ENCODE measurements around the gene HSFX4. TPM values are rescaled to one million over a fixed set of nuclear protein-coding genes. Genes with fewer than 3 reads are reported as not detected.
"Not testable (repeated sequence)": the region's sequence is repeated elsewhere in the genome, so short reads cannot be mapped to it uniquely, and the experiment has no call there.

Gene HSFX4, protein sequence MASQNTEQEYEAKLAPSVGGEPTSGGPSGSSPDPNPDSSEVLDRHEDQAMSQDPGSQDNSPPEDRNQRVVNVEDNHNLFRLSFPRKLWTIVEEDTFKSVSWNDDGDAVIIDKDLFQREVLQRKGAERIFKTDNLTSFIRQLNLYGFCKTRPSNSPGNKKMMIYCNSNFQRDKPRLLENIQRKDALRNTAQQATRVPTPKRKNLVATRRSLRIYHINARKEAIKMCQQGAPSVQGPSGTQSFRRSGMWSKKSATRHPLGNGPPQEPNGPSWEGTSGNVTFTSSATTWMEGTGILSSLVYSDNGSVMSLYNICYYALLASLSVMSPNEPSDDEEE
- total RNA-seq = not detected
- polyA plus RNA-seq = not detected
- long read RNA-seq, donor 1 = 0 reads
- long read RNA-seq, donor 2 = 0 reads

DNA sequence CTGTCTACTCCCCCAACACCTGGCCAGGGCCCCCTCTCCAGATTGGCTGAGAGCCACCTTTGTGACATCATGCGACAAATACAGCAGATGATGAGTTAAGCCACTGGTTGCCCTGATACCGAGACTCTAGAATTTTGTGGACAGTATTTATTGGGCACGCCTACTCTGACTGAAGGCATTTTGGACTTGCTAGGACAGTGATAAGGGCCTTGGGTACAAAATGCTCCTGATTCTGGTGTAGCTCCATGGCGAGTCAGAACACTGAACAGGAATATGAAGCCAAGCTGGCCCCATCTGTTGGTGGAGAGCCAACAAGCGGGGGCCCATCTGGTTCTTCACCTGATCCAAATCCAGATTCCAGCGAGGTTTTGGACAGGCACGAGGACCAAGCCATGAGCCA, at the start of gene HSFX4:
HSFX4 (plus strand) TSS at position 174 of the 400 bp plus-strand sequence; CDS start at position 246, 72 bp downstream.
- 69 to 95% methylated on average over 2 of the region's 7 CpGs for whole genome bisulfite sequencing, 2 donors
- H3K27ac ChIP-seq (ENCODE audit: low read depth in 1 of 2, low read length in 2 of 2); H3K4me3 ChIP-seq (ENCODE audit: low read length in 2 of 2); H3K4me1 ChIP-seq (ENCODE audit: control insufficient read depth in 1 of 2, insufficient read depth in 2 of 2, low read length in 2 of 2); H3K36me3 ChIP-seq (ENCODE audit: control insufficient read depth in 1 of 2, insufficient read depth in 2 of 2, low read length in 1 of 2); intact Hi-C loops (cut with DNase I); H3K9me3 ChIP-seq (ENCODE audit: control insufficient read depth, low read length); ATAC-seq (ENCODE audit: low FRiP score); DNase-seq; H3K27me3 ChIP-seq (ENCODE audit: control insufficient read depth in 1 of 2, insufficient read depth in 2 of 2, low read length in 1 of 2): not testable (repeated sequence)

DNA sequence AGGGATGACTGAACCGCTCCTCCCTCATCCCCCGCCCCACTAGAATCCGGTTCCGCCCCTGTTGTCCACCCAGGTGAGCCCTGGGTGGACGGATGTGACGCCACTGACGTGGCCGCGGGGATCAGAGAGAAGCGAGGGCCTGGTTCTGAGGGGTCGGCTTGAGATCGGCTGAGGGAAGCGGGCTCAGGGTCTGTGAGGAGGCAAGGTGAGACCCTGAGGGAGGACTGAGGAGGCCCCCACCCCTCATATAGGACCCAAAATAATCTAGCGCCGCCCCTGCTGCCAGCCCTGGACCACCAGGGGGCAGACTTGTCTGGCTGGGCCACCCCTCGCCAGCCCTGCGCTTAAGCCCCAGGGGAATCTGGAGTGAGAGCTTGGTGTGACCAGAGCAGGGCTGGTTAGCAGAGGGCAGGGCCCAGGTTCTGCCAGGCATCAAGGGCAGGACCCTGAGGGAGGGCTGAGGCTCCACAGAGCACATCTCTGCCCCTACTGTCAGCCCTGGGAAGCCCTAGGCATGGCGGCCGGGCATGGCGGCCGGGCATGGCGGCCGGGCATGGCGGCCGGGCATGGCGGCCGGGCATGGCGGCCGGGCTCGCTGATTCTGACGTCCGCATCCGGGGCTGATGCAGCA, 48.2 kb upstream of the HSFX4 start, which contains the start of gene MAGEA8:
MAGEA8 (plus strand) TSS at position 103 of the 631 bp plus-strand sequence. CDS start 3,090 bp downstream, outside the sequence.
- intact Hi-C loops (cut with DNase I) = no loop called here
- H3K27me3 ChIP-seq (ENCODE audit: control insufficient read depth in 1 of 2, insufficient read depth in 2 of 2, low read length in 1 of 2) = no peaks in the 10 kb centered on the region
- ATAC-seq (ENCODE audit: low FRiP score) = no peak

DNA sequence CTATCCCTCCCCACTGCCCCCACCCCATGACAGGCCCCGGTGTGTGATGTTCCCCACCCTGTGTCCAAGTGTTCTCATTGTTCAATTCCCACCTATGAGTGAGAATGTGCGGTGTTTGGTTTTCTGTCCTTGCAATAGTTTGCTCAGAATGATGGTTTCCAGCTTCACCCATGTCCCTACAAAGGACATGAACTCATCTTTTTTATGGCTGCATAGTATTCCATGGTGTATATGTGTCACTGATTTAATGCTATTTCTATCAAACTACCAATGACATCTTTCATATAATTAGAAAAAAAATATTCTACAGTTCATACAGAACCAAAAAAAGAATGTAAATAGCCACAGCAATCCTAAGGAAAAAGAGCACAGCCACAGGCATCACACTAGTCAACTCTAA, 38.5 kb upstream of the HSFX4 start:
- DNase-seq; H3K9me3 ChIP-seq (ENCODE audit: control insufficient read depth, low read length); H3K27me3 ChIP-seq (ENCODE audit: control insufficient read depth in 1 of 2, insufficient read depth in 2 of 2, low read length in 1 of 2); H3K27ac ChIP-seq (ENCODE audit: low read depth in 1 of 2, low read length in 2 of 2); intact Hi-C loops (cut with DNase I); H3K4me1 ChIP-seq (ENCODE audit: control insufficient read depth in 1 of 2, insufficient read depth in 2 of 2, low read length in 2 of 2); H3K36me3 ChIP-seq (ENCODE audit: control insufficient read depth in 1 of 2, insufficient read depth in 2 of 2, low read length in 1 of 2); ATAC-seq (ENCODE audit: low FRiP score); H3K4me3 ChIP-seq (ENCODE audit: low read length in 2 of 2): not testable (repeated sequence)
- WGBS, 2 donors = 88 to 89% methylated on average over 1 to 2 of the region's 2 CpGs

More for the DNA sequence above, 48.2 kb upstream of the HSFX4 start, which contains the start of gene MAGEA8:
- DNase-seq = no peak
- H3K4me3 ChIP-seq (ENCODE audit: low read length in 2 of 2) = no peak within 1 kb of the TSS
- WGBS, 2 donors = 91 to 95% methylated on average over 28 to 33 of the region's 33 CpGs
- no peaks in the 10 kb centered on the region for H3K4me1 ChIP-seq (ENCODE audit: control insufficient read depth in 1 of 2, insufficient read depth in 2 of 2, low read length in 2 of 2)
- no peak within 1 kb of the TSS for H3K27ac ChIP-seq (ENCODE audit: low read depth in 1 of 2, low read length in 2 of 2)
- no peaks in the 10 kb centered on the region for H3K9me3 ChIP-seq (ENCODE audit: control insufficient read depth, low read length)
- H3K36me3 ChIP-seq (ENCODE audit: control insufficient read depth in 1 of 2, insufficient read depth in 2 of 2, low read length in 1 of 2) = no peaks in the 10 kb centered on the region

DNA sequence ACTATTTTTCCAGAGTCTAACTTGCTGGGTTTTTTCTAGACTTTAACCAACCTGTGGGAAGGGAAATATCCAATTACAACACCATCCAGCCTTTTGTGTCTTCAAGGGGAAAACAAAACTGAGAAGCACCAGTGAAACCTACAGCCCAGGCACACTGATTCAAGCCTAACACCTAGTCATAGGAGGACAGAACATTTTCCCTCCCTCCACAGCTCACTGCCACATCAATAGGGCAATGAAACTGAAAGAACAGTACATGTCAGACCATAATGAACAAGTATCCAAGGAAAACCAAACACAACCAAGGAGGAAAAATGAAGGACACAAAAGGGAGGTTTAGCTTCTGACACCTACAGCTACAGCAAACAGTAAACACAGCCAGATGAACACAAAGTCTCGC, 30.8 kb upstream of the HSFX4 start:
- Histone ChIP-seq H3K27me3 (ENCODE audit: control insufficient read depth in 1 of 2, insufficient read depth in 2 of 2, low read length in 1 of 2) (no peaks in the 10 kb centered on the region), H3K4me3 (ENCODE audit: low read length in 2 of 2) (no peak overlapping the region), H3K9me3 (ENCODE audit: control insufficient read depth, low read length) (no peaks in the 10 kb centered on the region), H3K36me3 (ENCODE audit: control insufficient read depth in 1 of 2, insufficient read depth in 2 of 2, low read length in 1 of 2) (no peaks in the 10 kb centered on the region), H3K27ac (ENCODE audit: low read depth in 1 of 2, low read length in 2 of 2) (no peak overlapping the region), H3K4me1 (ENCODE audit: control insufficient read depth in 1 of 2, insufficient read depth in 2 of 2, low read length in 2 of 2) (no peaks in the 10 kb centered on the region)
- ATAC-seq (ENCODE audit: low FRiP score) (no peak), DNase-seq (no peak)
- 54 to 76% methylated on average over 1 of the region's 1 CpG for WGBS, 2 donors
- intact Hi-C loops (cut with DNase I) = no loop called here

DNA sequence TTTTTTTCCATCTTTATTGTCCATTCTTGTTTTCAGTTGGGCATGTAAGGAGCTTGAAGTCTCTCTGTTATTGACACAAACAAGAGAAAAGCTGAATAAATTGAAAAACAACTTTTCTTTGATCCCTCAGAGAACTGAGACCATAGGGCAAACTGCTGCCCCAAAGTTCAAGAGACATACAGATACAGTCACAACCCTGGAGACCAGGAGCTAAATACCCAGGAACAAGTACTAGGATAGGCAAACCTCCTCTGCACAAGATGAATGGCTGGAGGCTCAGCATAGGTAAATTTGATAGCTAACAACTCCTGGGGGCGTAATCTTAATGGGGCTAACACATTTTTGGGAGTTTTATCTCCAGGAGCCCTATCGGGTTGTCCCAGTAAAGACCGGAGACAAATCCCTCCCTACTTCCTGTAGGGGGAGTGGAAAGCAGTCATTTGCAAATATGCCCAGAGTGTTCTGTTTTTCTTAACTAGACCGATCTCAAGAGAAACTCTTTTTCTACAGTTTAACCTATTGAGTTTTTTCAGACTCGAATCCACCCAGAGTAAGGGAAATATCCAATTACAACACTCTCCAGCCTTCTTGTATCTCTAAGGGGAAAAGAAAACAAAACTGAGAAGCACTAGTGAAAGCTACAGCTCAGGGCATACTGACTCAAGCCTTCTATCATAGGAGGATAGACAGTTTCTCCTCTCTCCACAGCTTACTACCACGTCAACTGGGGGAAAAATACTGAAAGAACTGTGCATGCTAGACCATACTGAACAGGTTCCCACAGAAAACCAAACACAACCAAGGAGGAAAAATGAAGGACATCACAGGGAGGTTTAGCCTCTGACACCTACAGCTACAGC, 25.3 kb upstream of the HSFX4 start:
- Histone ChIP-seq H3K9me3 (ENCODE audit: control insufficient read depth, low read length) (no peaks in the 10 kb centered on the region), H3K4me3 (ENCODE audit: low read length in 2 of 2) (no peak overlapping the region), H3K4me1 (ENCODE audit: control insufficient read depth in 1 of 2, insufficient read depth in 2 of 2, low read length in 2 of 2) (no peaks in the 10 kb centered on the region), H3K27me3 (ENCODE audit: control insufficient read depth in 1 of 2, insufficient read depth in 2 of 2, low read length in 1 of 2) (no peaks in the 10 kb centered on the region), H3K27ac (ENCODE audit: low read depth in 1 of 2, low read length in 2 of 2) (no peak overlapping the region), H3K36me3 (ENCODE audit: control insufficient read depth in 1 of 2, insufficient read depth in 2 of 2, low read length in 1 of 2) (no peaks in the 10 kb centered on the region)
- DNase-seq (no peak), ATAC-seq (ENCODE audit: low FRiP score) (no peak)
- intact Hi-C loops (cut with DNase I) = no loop called here
- WGBS, 2 donors = 3 to 25% methylated on average over 6 of the region's 6 CpGs

DNA sequence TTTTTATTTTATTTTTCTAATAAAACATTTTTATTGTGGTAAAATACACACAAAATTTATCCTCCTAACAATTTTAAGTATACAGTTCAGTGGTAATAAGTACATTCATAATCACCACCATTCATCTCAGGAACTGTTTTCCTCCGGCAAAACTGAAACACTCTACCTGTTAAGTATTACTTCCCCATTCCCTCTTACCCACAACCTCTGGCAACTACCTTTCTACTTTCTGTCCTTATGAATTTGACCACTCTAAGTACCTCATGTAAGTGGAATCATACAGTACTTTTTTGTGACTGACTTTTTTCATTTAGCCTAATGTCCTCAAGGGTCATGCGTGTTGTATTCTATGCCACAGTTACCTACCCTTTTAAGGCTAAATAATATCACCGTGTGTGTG, 21.1 kb upstream of the HSFX4 start:
- no peak for ATAC-seq (ENCODE audit: low FRiP score)
- H3K36me3 ChIP-seq (ENCODE audit: control insufficient read depth in 1 of 2, insufficient read depth in 2 of 2, low read length in 1 of 2) = no peaks in the 10 kb centered on the region
- WGBS, 2 donors = 93 to 97% methylated on average over 3 of the region's 3 CpGs

DNA sequence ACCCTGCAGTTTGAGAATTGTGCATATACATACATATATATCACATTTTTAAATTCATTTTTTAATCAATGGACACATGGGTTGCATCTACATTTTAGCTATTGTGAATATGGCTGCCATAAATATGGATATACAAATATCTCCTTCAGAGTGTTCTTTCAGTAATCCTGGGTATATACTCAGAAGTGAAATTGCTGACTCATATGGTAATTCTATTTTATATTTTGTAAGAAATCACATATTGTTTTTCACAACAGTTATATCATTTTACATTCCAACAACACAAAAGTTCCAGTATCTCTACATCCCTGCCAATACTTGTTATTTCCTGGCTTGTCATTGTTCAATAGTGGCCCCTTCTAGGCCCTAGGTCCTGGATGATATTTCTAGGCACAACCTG, 20.6 kb upstream of the HSFX4 start:
- Histone ChIP-seq H3K27me3 (ENCODE audit: control insufficient read depth in 1 of 2, insufficient read depth in 2 of 2, low read length in 1 of 2) (no peaks in the 10 kb centered on the region), H3K9me3 (ENCODE audit: control insufficient read depth, low read length) (no peaks in the 10 kb centered on the region), H3K27ac (ENCODE audit: low read depth in 1 of 2, low read length in 2 of 2) (no peak overlapping the region), H3K4me3 (ENCODE audit: low read length in 2 of 2) (no peak overlapping the region), H3K36me3 (ENCODE audit: control insufficient read depth in 1 of 2, insufficient read depth in 2 of 2, low read length in 1 of 2) (no peaks in the 10 kb centered on the region), H3K4me1 (ENCODE audit: control insufficient read depth in 1 of 2, insufficient read depth in 2 of 2, low read length in 2 of 2) (no peaks in the 10 kb centered on the region)
- intact Hi-C loops (cut with DNase I) = no loop called here
- ATAC-seq (ENCODE audit: low FRiP score) (no peak), DNase-seq (no peak)

More for the DNA sequence above, 21.1 kb upstream of the HSFX4 start:
- no peaks in the 10 kb centered on the region for H3K4me1 ChIP-seq (ENCODE audit: control insufficient read depth in 1 of 2, insufficient read depth in 2 of 2, low read length in 2 of 2)
- no peak overlapping the region for H3K27ac ChIP-seq (ENCODE audit: low read depth in 1 of 2, low read length in 2 of 2)
- H3K9me3 ChIP-seq (ENCODE audit: control insufficient read depth, low read length) = no peaks in the 10 kb centered on the region
- no peak for DNase-seq
- intact Hi-C loops (cut with DNase I) = no loop called here
- H3K27me3 ChIP-seq (ENCODE audit: control insufficient read depth in 1 of 2, insufficient read depth in 2 of 2, low read length in 1 of 2) = no peaks in the 10 kb centered on the region
- no peak overlapping the region for H3K4me3 ChIP-seq (ENCODE audit: low read length in 2 of 2)

DNA sequence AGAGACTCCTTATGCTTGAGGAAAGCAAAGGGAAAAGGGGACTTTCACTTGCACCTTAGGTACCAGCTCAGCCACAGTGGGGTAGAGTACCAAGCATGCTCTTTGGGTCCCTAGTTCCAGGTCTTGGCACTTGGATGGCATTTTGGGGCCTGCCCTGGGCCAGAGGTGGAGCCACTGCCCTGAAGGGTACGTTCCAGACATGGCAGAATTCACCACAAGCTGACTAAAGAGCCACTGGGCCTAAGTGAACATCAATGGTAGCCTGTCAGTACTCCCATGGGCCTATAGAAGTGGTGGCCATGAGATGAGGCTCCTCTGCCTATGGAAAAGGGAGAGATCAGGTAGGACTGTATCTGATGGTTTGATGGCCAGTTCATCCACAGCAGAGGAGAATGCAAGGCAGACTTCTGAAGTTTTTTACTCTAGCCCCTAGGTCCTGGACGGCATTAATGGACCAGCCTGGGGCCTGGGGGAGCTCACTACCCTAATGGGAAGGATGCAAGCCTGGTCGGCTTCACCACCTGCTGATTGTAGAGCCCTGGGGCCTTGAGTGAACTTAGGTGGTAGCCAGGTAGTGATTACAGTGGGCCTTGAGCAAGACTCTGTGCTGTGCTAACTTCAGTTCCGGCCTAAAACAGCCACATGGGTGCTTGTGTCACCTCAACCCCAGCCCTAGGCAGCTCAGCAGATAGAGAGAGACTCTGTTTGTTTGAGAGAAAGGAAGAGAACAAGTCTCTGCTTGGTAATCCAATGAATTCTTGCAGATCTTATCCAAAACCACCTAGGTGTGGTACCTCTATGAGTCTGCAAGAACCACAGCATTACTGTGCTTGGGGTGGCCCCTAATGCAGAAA, 19.8 kb upstream of the HSFX4 start:
- H3K9me3 ChIP-seq (ENCODE audit: control insufficient read depth, low read length) = no peaks in the 10 kb centered on the region
- DNase-seq = no peak
- H3K4me1 ChIP-seq (ENCODE audit: control insufficient read depth in 1 of 2, insufficient read depth in 2 of 2, low read length in 2 of 2) = no peaks in the 10 kb centered on the region
- no peak for ATAC-seq (ENCODE audit: low FRiP score)
- intact Hi-C loops (cut with DNase I) = no loop called here
- 81 to 95% methylated on average over 4 of the region's 4 CpGs for WGBS, 2 donors
- no peaks in the 10 kb centered on the region for H3K36me3 ChIP-seq (ENCODE audit: control insufficient read depth in 1 of 2, insufficient read depth in 2 of 2, low read length in 1 of 2)
- H3K27me3 ChIP-seq (ENCODE audit: control insufficient read depth in 1 of 2, insufficient read depth in 2 of 2, low read length in 1 of 2) = no peaks in the 10 kb centered on the region
- no peak overlapping the region for H3K4me3 ChIP-seq (ENCODE audit: low read length in 2 of 2)
- no peak overlapping the region for H3K27ac ChIP-seq (ENCODE audit: low read depth in 1 of 2, low read length in 2 of 2)

Data from aorta (tissue), 5 donors.